Stimulated activated naive CD8-positive, alpha-beta T cell treated with anti-CD3 and anti-CD28 coated beads, Interleukin-15, Interleukin-2, amounts not matched to agents 100 U/mL and 50 U/mL, for 24 hours (primary cell): ENCODE results near the gene MAP3K12.
A peak's percentile ranks its signal among the peaks of the same experiment; 100 is the strongest.
"Not testable (repeated sequence)": the region's sequence is repeated elsewhere in the genome, so short reads cannot be mapped to it uniquely, and the experiment has no call there.

Experiments used
- ATAC-seq: fragments of 150-1000 bp; cut with Tn5 transposase; one replicate; pipeline ENCODE4 v1.10.0; 2021
- DNase-seq: peaks from one replicate; pipeline ENCODE4 v3.0.0; 2021

The MAP3K12 gene

DNA sequence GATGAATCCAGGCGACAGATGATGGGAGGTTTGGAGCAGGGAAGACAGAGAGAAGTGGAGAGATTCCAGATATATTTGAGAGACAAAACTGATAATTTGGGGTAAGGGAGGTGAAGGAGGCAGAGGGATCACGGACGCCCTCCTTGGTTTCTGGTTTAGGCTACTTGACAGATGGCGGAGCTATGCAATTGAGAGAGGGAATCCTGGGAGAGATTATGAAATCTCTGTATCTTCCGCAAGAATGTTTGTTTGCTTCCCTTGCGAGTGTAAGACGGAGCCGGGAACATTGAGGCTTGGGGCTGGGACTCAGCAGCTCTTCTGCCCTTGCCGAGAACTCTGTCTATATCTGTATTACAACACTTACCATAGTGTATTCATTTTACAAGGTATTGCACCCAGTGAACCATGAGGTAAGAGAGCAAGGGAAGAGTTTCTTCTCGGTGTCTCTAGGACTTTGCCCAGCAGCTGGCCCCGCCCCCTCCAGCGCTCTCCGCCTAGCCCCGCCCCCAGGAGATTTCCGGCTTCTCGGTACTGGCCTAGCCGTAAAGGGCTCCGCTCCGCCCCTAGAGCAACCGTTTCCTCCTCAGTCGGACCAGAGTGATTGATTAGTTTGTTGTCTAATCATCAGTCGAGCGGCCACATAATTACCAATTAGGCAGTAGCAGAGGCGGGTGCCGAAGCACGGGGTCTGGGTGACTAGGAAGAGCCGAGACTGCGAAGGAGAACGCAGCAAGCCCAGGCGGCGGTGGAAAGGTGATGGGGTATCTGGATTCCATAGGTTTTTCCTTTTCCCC lies 58.0 kb downstream of the MAP3K12 start, which contains the start of gene PRR13:
Gene PRR13, plus strand, starts transcription at position 695 of the 794 bp plus-strand sequence. CDS start 981 bp downstream, outside the sequence.
- ATAC-seq: peak; percentile 100
- peak; percentile 99 for DNase-seq

DNA sequence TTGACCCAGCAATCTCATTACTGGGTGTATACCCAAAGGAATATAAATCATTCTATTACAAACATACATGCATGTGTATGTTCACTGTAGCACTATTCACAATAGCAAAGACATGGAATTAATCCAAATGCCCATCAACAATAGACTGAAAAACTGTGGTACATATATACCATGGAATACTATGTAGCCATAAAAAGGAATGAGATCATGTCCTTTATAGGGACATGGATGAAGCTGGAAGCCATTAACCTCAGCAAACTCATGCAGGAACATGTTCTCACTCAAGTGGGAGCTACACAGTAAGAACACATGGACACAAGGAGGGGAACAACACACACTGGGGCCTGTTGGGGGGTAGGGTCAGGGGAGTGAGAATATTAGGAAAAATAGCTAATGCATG lies 59.7 kb downstream of the MAP3K12 start:
- not testable (repeated sequence) for DNase-seq, ATAC-seq

DNA sequence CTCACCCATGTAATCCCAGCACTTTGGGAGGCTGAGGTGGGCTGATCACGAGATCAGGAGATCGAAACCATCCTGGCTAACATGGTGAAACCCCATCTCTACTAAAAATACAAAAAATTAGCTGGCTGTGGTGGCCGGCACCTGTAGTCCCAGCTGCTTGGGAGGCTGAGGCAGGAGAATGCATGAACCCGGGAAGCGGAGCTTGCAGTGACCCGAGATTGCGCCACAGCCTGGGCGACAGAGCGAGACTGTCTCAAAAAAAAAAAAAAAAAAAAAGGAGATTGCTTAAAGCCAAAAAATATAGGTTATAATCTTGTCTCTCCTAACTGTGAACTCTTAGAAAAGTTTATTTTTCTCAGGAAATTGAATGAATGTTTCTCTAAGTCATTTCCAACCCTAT lies 63.9 kb downstream of the MAP3K12 start:
- not testable (repeated sequence) for ATAC-seq, DNase-seq

DNA sequence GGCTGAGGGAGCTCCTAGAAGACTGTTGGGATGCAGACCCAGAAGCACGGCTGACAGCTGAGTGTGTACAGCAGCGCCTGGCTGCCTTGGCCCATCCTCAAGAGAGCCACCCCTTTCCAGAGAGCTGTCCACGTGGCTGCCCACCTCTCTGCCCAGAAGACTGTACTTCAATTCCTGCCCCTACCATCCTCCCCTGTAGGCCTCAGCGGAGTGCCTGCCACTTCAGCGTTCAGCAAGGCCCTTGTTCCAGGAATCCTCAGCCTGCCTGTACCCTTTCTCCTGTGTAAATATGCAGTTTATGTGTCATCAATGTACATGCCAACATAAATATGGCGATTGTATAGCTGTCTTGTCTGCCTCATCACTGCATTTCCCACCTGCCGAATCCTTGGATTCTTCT lies 68.1 kb downstream of the MAP3K12 start:
- ATAC-seq (no peak), DNase-seq (no peak)

DNA sequence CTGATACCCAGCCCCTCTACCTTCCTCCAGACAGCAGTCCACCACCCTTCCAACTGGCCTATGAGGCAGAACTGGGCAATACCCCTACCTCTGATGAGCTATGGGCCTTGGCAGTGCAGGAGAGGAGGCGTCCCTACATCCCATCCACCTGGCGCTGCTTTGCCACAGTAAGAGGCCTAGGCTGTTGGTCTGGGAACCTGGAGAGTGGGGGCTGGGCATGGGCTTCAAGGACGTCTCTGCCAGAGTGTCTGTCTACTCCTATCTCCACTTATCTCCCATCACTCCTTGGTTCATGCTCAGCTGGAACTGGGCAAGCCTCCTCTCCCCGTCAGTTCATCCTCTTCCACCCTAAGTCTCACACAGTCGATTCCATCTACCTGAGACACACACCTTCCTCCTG lies 69.1 kb downstream of the MAP3K12 start:
- DNase-seq (no peak), ATAC-seq (no peak)
